ENCODE results near the gene MS4A18. TPM values are rescaled to one million over a fixed set of nuclear protein-coding genes. Genes with fewer than 3 reads are reported as not detected.

Gene MS4A18
- total RNA-seq, 3 donors from 2014 or later, result not detected

- H3K4me1 ChIP-seq, result no peaks in the 10 kb centered on the region
- no peak for TF ChIP-seq CTCF (IDR thresholded peaks at IDR 0.05)
- no peak for TF ChIP-seq POLR2AphosphoS5 (IDR thresholded peaks at IDR 0.05)
- no peak for TF ChIP-seq POLR2A (IDR thresholded peaks at IDR 0.05)
- H3K27me3 ChIP-seq, result no peaks in the 10 kb centered on the region
- H3K4me3 ChIP-seq, result no peak overlapping the region
- DNase-seq (ENCODE audit: low spot score in 2 of 2), result no peak
- H3K27ac ChIP-seq, result no peak overlapping the region
- intact Hi-C loops (cut with DNase I; ENCODE audit: low total_unique reads), result no loop called here
- no peaks in the 10 kb centered on the region for H3K9me3 ChIP-seq
- H3K36me3 ChIP-seq, result no peaks in the 10 kb centered on the region
These were observed 57.4 kb downstream of the MS4A18 start for GRCh38 chr11:60781981-60782316.

GRCh38 chr11:60782393-60783140 is 58.0 kb downstream of the MS4A18 start:
- Histone ChIP-seq H3K27ac (no peak overlapping the region), H3K27me3 (no peaks in the 10 kb centered on the region), H3K36me3 (no peaks in the 10 kb centered on the region), H3K9me3 (no peaks in the 10 kb centered on the region), H3K4me1 (no peaks in the 10 kb centered on the region), H3K4me3 (no peak overlapping the region)
- no peak for DNase-seq (ENCODE audit: low spot score in 2 of 2)
- intact Hi-C loops (cut with DNase I; ENCODE audit: low total_unique reads), result no loop called here
- no peak for TF ChIP-seq CTCF (IDR thresholded peaks at IDR 0.05)
- no peak for TF ChIP-seq POLR2A (IDR thresholded peaks at IDR 0.05)
- TF ChIP-seq POLR2AphosphoS5 (IDR thresholded peaks at IDR 0.05), result no peak

GRCh38 chr11:60783141-60783484 is 58.6 kb downstream of the MS4A18 start:
- no peak for TF ChIP-seq POLR2AphosphoS5 (IDR thresholded peaks at IDR 0.05)
- no peak for TF ChIP-seq POLR2A (IDR thresholded peaks at IDR 0.05)
- TF ChIP-seq CTCF (IDR thresholded peaks at IDR 0.05), result no peak
- no peak for DNase-seq (ENCODE audit: low spot score in 2 of 2)
- Histone ChIP-seq H3K9me3 (no peaks in the 10 kb centered on the region), H3K4me1 (no peaks in the 10 kb centered on the region), H3K4me3 (no peak overlapping the region), H3K36me3 (no peaks in the 10 kb centered on the region), H3K27me3 (no peaks in the 10 kb centered on the region), H3K27ac (no peak overlapping the region)
- intact Hi-C loops (cut with DNase I; ENCODE audit: low total_unique reads), result no loop called here

GRCh38 chr11:60783911-60784310 is 59.4 kb downstream of the MS4A18 start:
- Histone ChIP-seq H3K9me3 (no peaks in the 10 kb centered on the region), H3K27ac (no peak overlapping the region), H3K4me3 (no peak overlapping the region), H3K36me3 (no peaks in the 10 kb centered on the region), H3K4me1 (no peaks in the 10 kb centered on the region), H3K27me3 (no peaks in the 10 kb centered on the region)
- DNase-seq (ENCODE audit: low spot score in 2 of 2), result no peak
- intact Hi-C loops (cut with DNase I; ENCODE audit: low total_unique reads), result no loop called here
- TF ChIP-seq POLR2A (IDR thresholded peaks at IDR 0.05), result no peak
- no peak for TF ChIP-seq POLR2AphosphoS5 (IDR thresholded peaks at IDR 0.05)
- no peak for TF ChIP-seq CTCF (IDR thresholded peaks at IDR 0.05)

GRCh38 chr11:60785136-60785535 is 60.6 kb downstream of the MS4A18 start, which contains the start of gene MS4A10:
TSS of gene MS4A10 (plus strand) at chr11:60785333. CDS start at chr11:60790336, 5,003 bp downstream.
- no peaks in the 10 kb centered on the region for H3K9me3 ChIP-seq
- H3K4me1 ChIP-seq, result no peaks in the 10 kb centered on the region
- no peaks in the 10 kb centered on the region for H3K27me3 ChIP-seq
- no peak within 1 kb of the TSS for H3K4me3 ChIP-seq
- H3K36me3 ChIP-seq, result no peaks in the 10 kb centered on the region
- intact Hi-C loops (cut with DNase I; ENCODE audit: low total_unique reads), result no loop called here
- H3K27ac ChIP-seq, result no peak within 1 kb of the TSS
- DNase-seq (ENCODE audit: low spot score in 2 of 2), result no peak
- TF ChIP-seq POLR2AphosphoS5 (IDR thresholded peaks at IDR 0.05), result no peak
- no peak for TF ChIP-seq CTCF (IDR thresholded peaks at IDR 0.05)
- TF ChIP-seq POLR2A (IDR thresholded peaks at IDR 0.05), result no peak
